GM19043 (cell line): Measurements from ENCODE around the gene UMAD1.

Experiments
- ATAC-seq: cut with Tn5 transposase; IDR thresholded peaks from one replicate; pipeline ENCODE4 v1.9.1; 2021; ENCODE audit warnings: low read depth; ENCODE audit not compliant: unreplicated experiment

UMAD1 gene

DNA sequence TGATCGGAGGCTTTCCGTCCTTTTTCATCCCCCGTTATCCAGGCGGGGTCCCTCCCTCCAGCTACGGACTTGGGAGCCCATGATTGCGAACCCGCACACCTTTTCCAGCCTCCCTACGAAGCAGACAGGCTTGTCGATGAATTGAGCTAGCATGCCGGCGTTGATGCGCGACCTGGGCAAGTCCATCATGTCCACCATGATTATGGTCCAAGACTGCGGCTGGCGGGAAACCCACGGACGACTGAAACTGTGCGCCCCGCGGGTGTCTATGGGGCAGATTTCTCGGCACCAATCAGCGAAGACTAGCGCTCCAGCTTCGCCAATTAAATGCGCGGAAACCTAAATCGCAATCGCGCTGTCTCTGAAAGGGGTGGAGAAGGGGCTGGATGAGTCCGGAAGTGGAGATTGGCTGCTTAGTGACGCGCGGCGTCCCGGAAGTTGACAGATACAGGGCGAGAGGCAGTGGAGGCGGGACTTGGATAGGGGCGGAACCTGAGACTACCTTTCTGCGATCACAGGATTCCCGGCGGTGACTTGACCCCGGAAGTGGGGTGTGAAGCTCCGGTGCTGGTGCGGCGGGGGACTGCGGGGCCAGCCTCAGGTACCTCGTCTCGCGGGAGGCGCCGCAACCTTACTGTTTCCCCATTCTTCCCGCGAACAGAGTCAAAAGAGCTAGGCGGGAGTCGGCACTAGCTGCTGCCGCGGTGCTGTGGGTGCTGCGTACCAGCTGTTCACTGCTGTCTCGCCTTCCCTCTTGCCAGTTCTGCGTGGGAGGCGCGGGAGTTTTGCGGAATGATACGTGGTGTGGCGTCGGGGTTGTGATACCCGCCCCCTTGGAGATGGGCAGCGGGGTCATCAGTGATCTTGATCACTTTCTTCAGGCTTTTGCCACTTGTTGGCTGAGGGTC is at the start of gene UMAD1:
TSS of gene UMAD1 (plus strand) at position 532 of the 908 bp plus-strand sequence. CDS start 32,620 bp downstream, outside the sequence.
- ATAC-seq, result peak; percentile 98

DNA sequence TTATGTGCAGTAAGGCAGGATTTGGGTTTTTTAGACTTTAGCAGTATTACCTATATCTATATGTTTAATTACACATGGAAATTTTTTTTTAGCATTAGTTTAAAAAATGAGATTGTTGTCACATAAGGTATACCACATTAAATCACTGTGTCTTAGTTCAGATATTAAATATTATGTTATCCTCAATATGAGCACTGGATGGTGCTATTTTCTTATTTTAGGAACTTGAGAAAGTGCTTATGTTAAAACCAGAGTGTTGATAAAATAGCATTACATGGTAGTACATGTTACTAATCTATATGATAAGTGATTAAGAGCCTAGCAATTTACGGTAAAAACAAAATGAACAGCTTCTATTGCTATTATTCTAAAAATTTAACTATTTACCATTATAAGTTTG is 45.1 kb upstream of the UMAD1 start:
- ATAC-seq, result no peak

DNA sequence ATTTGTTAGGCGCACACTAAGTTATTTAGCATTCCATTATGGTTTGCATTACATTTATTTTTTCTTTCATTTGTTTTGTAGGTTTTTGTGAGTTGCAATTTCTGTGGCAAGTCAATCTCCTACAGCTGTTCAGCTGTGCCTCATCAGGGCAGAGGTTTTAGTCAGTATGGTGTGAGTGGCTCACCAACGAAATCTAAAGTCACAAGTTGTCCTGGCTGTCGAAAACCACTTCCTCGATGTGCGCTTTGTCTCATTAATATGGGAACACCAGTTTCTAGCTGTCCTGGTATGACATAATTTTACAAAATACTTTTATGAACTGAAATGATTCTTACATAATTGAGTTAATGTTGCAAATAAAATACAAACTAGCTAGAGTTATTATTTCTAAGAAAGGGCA is 44.4 kb upstream of the UMAD1 start:
- ATAC-seq, result no peak

DNA sequence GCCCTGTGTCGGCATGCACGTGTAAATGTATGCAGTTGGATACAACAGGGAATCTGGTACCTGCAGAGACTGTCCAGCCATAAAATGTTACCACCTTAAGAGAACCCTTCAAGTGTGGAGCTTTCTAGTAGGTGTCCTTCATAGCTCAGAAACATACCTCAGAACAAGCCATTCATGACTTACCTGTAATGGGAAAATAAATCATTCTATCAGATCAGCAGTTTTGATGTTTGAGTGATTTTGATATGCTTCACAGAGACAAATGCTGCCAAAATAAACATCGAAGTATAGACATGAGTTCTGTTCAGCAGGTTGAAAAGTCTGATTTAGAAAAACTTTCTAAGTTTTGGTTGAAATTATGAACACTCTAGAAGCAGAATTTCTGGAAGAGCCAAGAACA is 33.5 kb upstream of the UMAD1 start:
- no peak for ATAC-seq

DNA sequence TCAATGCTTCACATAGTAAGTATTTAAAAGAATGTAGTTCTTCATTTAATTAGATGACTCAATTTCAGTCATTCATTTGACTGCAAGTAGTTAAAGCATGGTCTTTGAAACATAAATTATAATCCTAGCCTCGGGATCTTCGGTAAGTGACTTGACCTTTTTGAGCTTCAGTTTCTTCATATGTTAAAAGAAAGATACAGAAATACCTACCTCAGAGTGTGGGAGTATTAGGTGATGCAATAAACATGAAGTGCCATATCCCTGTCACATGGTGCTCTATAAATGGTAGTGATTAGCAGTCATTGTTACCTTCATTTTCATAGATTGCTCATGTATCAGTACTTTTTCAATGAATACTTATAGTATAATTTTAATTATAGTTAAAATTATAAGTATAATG is 31.2 kb upstream of the UMAD1 start:
- no peak for ATAC-seq

DNA sequence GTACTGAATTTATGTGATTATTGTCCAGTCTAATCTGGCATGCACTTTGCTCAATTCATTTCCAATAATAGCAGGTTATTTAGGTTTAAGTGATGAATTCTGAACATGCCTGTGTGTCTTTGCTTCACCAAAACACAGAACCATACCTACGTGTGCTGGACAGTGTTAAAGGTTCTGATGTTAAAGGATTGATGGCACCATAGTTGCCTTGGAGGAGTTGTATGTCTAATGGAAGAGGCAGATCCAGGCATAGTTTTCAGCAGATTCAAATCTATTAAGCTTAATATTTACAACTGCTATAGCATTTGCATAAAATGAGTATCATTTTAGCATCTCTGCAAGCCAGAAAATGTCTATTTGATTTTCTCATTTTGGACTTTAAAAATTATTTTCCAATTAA is 28.0 kb upstream of the UMAD1 start:
- ATAC-seq, result no peak

DNA sequence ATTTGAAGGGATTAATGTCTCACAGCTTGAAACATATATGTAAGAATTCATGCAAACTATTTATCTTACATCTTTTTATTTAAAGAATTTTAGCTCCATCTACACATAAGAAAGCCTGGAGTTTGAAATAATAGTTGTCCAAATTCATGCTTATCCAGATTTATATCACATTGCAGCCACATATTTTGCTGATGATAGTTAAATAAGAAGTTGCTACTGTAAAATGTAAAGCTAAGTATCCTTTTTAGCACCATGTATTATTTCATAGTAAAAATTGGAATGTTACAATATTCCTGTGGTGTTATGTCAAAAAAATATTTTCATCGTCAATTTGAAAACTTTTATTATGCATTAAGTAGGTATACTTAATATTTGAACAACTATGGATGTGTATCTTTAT is 27.3 kb upstream of the UMAD1 start:
- no peak for ATAC-seq

DNA sequence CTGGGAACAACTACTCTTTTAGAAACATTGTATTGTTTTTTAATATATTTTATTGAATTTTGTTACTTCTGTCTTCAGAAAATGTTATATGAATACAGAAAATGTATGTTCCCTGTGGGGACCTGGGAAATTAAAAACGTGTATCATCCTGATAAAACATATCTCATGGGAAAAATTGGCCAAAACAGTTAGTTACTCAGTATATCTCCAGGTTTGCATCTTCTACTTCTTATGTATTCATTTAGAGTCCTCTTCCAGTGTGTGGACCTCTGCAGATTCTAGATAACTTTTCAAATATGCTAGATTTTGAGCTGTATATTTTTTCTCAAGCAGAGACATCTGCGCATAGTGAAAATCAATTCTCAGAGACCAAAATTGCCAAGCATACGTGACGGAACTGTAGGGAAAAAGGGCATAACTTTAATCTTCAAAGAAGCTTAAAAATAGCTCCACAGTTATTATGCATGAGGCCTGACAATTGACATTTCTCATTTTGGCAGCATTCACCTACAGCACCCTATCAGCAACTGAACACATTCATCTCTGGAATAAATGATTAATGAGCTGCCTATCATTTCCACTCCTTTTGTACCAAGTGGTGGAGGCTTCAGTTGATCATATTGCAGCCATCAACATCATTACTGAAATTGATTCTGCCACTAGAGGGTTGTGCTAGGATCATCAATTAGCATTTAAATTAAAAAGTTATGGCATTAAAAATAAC is 26.4 kb upstream of the UMAD1 start:
- no peak for ATAC-seq

DNA sequence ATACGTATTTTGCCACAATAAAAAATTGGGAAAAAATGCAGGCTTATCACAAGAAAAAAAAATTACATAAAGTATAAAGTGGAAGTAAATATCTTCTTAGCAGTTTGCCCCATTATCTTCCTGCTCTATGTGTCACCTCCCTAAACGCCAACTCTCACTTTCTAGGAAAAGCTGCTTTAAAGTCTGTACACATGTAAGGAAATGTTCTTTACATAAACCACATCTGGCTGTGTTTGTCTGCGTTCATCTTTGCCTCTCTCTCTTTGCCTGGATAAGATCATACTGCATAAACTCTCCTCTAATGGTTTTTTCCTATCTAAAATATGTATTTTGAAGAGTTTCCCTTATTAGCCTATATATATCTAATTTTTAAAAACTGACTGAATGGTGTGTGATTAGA is 23.0 kb upstream of the UMAD1 start:
- no peak for ATAC-seq

DNA sequence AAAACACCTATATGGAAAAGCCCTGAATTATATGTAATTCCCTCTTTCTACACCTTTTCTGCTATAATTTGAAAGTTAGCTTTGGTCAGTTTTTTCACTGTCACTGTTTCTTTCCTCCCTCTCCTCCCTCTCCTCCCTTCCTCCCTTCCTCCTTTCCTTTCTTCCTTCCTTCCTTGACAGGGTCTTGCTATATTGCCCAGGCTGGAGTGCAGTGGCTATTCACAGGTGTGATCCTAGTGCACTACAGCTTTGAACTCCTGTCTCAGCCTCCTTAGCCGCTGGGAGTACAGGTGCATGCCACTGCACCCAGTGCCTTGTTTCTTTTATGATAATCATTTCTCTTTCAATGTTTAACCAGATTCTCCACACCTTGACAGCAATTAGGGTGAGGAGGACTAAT is 22.1 kb upstream of the UMAD1 start:
- no peak for ATAC-seq

DNA sequence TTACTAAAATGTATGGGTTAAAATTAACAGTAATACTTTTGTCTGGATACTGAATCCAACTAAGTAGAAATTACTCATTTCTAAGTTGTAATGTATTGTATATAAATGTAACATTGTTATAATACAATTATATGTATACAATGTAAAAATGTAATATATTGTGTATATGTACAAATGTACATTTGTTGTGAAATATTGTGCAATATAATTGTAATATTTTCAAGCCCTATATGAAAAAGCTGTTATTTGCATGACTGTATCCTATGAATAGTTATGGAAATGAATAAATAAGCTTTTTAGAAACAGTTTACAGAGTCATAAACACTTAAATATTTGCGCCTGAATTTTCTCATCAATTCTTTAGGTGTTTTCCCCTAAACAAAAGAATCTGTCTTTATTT is 20.3 kb upstream of the UMAD1 start:
- ATAC-seq, result no peak

DNA sequence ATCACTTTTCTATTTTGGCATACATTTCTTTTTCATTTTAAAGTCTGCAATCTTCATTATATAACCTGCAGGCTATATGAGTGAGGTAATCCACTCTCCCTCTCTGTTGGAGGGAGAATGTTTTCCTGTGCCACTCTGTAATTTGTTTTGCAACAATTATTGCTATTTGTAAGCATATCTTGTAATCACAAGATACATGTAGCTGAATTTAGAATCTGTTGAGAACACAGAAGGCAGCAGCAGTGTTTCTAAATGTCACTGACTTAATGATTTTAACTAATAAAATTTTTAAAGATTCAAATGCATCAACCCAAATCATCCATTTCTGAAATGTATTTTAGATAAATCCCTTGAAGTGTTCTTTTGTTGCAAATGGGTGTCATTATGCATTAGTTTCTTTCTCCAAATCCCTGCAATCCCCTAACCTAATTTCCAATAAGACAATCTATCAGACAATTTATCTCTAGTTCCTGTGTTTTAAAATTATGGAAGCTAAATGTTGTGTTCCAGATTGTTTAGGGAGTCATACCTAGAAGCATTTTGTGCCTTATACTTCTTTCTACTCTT is 19.8 kb upstream of the UMAD1 start:
- ATAC-seq, result no peak

DNA sequence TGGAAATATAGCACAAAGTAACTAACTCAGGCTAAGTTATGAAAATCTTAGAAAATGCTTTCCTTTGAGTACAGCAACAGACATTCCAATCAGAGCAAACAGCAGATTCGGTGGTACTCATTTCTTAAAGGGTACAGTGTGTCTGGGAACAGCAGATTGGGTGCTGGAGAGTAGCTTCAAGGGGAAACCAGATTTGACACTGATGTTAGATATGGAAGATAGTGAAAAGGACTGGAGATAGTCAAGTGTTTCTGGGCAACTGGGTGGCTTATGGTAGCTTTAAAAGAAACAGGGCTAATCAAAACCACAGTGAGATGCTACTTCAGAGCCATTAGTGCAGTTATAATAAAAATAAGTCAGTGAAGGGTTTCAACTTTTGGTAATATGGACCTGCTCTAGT is 12.1 kb upstream of the UMAD1 start:
- ATAC-seq, result no peak

DNA sequence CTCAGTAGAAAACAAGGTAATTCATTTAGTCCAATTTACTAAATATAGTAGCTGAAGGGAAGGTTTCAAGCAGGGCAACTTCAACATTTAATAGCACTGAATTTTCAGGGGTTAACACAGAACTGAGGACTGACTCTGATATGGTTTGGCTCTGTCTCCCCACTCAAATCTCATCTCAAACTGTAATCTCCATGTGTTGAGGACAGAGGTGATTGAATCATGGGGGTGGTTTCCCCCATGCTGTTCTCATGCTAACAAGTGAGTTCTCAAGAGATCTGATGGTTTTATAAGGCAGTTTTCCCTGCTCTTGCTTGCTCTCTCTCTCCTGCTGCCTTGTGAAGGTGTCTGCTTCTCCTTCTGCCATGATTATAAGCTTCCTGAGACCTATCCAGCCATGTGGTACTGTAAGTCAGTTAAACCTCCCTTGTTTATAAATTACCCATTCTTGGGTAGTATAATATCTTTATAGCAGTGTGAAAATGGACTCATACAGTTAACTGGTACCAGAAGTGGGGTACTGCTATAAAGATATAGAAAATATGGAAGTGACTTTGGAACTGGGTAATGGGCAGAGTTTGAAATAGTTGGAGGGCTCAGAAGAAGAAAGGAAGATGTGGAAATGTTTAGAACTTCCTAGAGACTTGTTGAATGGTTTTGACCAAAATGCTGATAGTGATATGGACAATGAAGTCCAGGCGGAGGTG is 9.8 kb upstream of the UMAD1 start:
- ATAC-seq, result no peak

DNA sequence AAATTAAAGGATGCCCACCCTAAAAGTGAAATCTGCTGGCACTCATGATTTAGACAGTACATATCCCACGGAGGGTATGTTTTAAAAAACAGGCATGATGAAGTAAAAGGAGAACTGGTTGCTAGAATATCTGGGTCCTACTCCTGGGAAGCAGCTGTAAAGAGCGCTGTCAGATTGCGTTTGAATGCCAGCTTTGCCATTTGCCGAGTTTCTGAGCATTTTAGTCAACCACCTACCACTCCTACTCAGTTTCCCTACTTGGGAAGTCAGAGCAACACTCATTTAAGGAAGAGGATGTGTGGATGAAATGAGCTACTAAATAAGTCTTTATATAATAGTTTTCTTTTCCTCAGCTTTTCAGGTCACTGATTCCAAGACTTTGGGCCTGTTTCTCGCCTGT is 1.1 kb upstream of the UMAD1 start:
- no peak for ATAC-seq

DNA sequence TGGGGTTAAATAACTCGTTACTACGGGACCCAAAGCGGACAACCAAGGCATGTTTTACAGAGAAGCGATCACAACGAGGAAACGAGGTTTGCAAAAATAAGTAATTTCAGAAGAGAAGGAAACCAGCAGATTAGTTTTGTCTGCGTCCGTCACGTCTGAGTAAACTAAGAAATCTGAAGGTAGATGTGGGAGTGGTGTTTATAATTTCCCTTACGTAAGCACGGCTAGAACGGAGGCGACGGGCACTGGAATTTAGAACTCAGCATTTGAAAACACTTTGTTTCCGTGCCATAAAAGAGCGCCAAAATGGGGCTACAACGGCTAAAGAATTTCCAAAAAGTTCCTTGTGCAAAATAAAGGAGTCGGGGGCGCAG is 718 bp upstream of the UMAD1 start:
- no peak for ATAC-seq

DNA sequence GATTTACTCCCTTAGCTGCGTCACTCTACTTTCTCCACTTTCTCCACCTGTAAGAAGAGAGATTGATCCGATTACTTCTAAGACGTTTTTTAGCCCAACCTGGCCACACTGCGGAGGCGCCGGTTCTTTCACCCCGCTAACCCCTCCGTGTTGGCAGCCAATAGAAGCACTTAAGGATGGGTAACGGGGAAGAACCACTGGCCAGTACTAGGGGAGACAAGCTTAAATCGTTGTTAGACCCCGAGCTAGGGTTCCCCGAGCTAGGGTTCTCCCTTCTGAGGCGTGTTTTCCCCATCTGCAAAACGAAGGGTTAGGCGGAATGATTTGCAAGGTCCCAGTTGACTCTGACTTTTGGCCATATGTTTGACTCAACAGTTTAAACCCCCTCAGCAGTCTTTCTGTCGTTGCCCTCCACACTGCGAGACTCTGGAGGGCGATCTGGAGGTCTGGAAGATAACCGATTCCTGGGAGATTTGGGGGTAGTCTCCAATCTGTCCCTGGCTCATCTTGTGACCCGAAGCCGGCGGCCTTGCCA is 644 bp downstream of the UMAD1 start:
- ATAC-seq, result peak; percentile 5

DNA sequence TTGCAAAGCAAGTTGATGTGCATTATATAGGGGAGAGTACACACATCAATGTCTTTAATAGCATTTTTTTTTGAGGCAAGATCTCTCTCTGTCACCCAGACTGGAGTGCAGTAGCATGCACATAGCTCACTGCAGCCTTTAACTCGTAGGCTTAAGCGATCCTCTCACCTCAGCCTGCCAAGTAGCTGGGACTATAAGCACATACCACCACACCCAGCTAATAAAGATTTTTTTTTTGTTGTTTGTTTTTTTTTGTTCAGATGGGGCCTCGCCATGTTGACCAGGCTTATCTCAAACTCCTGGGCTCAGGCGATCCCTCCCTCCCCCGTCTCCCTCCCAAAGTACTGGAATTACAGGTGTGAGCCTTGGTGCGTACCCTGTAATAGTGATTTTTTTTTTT is 1.5 kb downstream of the UMAD1 start:
- no peak for ATAC-seq

DNA sequence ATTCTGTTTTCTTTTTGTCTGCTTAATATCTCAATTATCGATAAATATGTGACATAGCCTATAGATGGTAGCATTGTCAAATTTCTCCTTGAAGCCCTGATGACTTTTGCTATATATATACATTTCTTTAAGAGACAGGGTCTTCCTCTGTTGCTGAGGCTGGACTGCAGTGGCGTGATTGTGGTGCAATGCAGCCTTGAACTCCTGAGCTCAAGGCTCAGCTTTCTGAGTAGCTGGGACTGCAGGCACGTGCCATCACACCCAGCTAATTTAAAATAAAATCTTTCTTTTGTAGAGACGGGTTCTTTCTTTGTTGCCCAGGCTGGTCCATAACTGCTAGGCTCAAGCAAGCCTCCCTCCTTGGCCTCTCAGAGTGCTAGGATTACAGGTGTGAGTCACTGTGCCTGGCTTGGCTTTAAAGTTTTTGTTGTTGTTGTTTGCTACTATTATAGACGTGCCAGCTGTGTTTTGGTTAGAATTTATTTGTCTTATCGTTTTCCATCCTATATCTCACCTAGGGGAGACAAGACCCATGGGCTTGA is 7.0 kb downstream of the UMAD1 start:
- ATAC-seq, result no peak

DNA sequence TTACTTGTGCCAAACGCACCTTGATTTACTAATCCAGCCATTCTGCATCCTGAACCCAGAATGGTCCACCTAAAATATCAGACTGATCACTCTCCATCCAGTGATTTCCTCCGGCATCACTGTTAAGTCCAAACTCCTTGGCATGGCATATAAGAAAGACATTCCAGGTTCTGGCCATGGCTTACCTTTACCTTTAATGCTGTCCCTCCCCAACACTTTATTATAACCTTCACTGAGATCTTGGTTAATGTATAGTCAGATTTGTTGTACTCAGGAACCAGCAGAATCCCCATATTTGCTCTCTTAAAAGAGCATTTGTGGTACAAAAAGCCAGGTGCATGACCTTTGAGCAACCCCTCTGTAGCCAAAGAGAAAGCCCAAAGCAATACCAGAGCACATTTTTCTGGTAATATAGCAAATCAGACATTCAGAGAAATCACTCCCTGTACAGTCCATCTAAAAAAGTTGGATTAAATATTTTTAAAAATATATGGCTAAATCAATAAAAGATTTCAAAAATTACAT is 10.2 kb downstream of the UMAD1 start:
- ATAC-seq, result no peak
